Mesendoderm (in vitro differentiated cells): ENCODE measurements around the gene WDFY2.

Source experiments
- DNase-seq: peaks from one replicate; pipeline ENCODE4 v3.0.0; 2013
- H2AK5ac ChIP-seq: 2 replicates; pipeline ENCODE4 v1.6.1; 2013; ENCODE audit warnings: low read length, inconsistent platforms
- H2BK120ac ChIP-seq: 2 replicates; pipeline ENCODE4 v1.6.1; 2013; ENCODE audit warnings: low read depth, mild to moderate bottlenecking, low read length, moderate library complexity, mixed read lengths
- H2BK15ac ChIP-seq: replicated peaks from 2 replicates; pipeline ENCODE4 v1.6.1; 2013; ENCODE audit warnings: low read depth, mild to moderate bottlenecking, moderate library complexity
- H2BK5ac ChIP-seq: 2 replicates; pipeline ENCODE4 v1.6.1; 2013; ENCODE audit warnings: low read length, inconsistent platforms
- H3K18ac ChIP-seq: 2 replicates; pipeline ENCODE4 v1.6.1; 2013; ENCODE audit warnings: mild to moderate bottlenecking, low read length, mixed read lengths
- H3K23ac ChIP-seq: one replicate; pipeline ENCODE4 v1.6.1; 2013; ENCODE audit warnings: low read length
- H3K27ac ChIP-seq: 2 replicates; pipeline ENCODE4 v1.5.1; 2013; ENCODE audit warnings: low read depth, mild to moderate bottlenecking, inconsistent platforms, low read length, moderate library complexity
- H3K27me3 ChIP-seq: 2 replicates; pipeline ENCODE4 v1.6.1; 2013; ENCODE audit warnings: low read length, control low read depth, mild to moderate bottlenecking, inconsistent platforms; ENCODE audit not compliant: insufficient read depth, poor library complexity
- H3K36me3 ChIP-seq: 2 replicates; pipeline ENCODE4 v1.6.1; 2013; ENCODE audit warnings: low read length, inconsistent platforms; ENCODE audit not compliant: control insufficient read depth, insufficient read depth
- H3K4ac ChIP-seq: one replicate; pipeline ENCODE4 v1.6.1; 2013; ENCODE audit warnings: low read depth, mild to moderate bottlenecking, low read length, moderate library complexity
- H3K4me1 ChIP-seq: 2 replicates; pipeline ENCODE4 v1.6.1; 2013; ENCODE audit warnings: low read depth, low read length, inconsistent platforms; ENCODE audit not compliant: control insufficient read depth
- H3K4me2 ChIP-seq: 2 replicates; pipeline ENCODE4 v1.6.1; 2013; ENCODE audit warnings: low read length
- H3K4me3 ChIP-seq: 2 replicates; pipeline ENCODE4 v1.5.1; 2013; ENCODE audit warnings: mild to moderate bottlenecking, low read length
- H3K56ac ChIP-seq: one replicate; pipeline ENCODE4 v1.6.1; 2013; ENCODE audit warnings: low read length
- H3K79me1 ChIP-seq: 2 replicates; pipeline ENCODE4 v1.6.1; 2013; ENCODE audit warnings: low read length, inconsistent platforms
- H3K79me2 ChIP-seq: 2 replicates; pipeline ENCODE4 v1.6.1; 2013; ENCODE audit warnings: mild to moderate bottlenecking, low read length; ENCODE audit not compliant: control insufficient read depth, insufficient read depth
- H3K9ac ChIP-seq: 2 replicates; pipeline ENCODE4 v1.6.1; 2013; ENCODE audit warnings: low read length, inconsistent platforms
- H4K5ac ChIP-seq: one replicate; pipeline ENCODE4 v1.6.1; 2013; ENCODE audit warnings: low read length
- H4K8ac ChIP-seq: one replicate; pipeline ENCODE4 v1.6.1; 2013; ENCODE audit warnings: low read depth, mild to moderate bottlenecking, control low read depth, low read length, moderate library complexity
- WGBS: extraction: QIAGEN DNeasy Blood & Tissue Kit; methylation state at CpG from one replicate; pipeline ENCODE4 v1.1.7; 2013; ENCODE audit warnings: low lambda C conversion rate, missing lambda C conversion rate; ENCODE audit not compliant: insufficient coverage; ENCODE audit errors: extremely low coverage; 5-methylcytosine and 5-hydroxymethylcytosine counted together

WDFY2 gene

GRCh38 chr13:51618626-51619025 lies 34.4 kb downstream of the WDFY2 start:
- peaks cover 7% of the 10 kb centered on the region for H3K79me2 ChIP-seq
- no peak overlapping the region for H3K56ac ChIP-seq
- H3K9ac ChIP-seq, result no peak overlapping the region
- peaks cover 5% of the 10 kb centered on the region for H3K4me1 ChIP-seq
- no peak overlapping the region for H4K5ac ChIP-seq
- no peak for DNase-seq
- no peak overlapping the region for H2BK120ac ChIP-seq
- no peak overlapping the region for H3K27ac ChIP-seq
- no peak overlapping the region for H2AK5ac ChIP-seq
- H3K4me2 ChIP-seq, result no peak overlapping the region
- no peak overlapping the region for H2BK15ac ChIP-seq
- no peaks in the 10 kb centered on the region for H3K36me3 ChIP-seq
- no peak overlapping the region for H4K8ac ChIP-seq
- H3K18ac ChIP-seq, result no peak overlapping the region
- H2BK5ac ChIP-seq, result no peak overlapping the region
- no peaks in the 10 kb centered on the region for H3K27me3 ChIP-seq
- H3K4ac ChIP-seq, result no peak overlapping the region
- H3K23ac ChIP-seq, result no peak overlapping the region
- WGBS, result no CpG with 5 or more reads among the region's 1 CpG
- peaks cover 10% of the 10 kb centered on the region for H3K79me1 ChIP-seq
- no peak overlapping the region for H3K4me3 ChIP-seq

DNA sequence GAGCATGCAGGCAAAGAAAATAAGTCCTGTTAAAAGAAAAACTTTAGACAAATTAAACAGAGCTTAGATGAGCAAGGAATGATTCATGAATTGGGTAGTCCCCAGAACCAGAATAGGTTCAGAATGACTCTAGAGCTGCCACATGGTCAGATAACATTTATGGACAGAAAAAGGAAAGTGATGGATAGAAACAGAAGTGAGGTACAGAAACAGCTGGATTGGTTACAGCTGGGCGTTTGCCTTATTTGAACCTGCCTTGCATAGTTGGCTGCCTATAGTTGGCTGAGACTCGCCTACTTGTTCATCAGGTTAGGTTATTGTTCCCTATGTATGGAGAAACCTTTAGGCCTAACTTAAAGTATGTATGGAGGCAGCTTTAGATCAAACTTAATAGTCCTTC lies 35.4 kb downstream of the WDFY2 start:
- no peak overlapping the region for H2AK5ac ChIP-seq
- no peak overlapping the region for H3K27ac ChIP-seq
- no peak overlapping the region for H3K4ac ChIP-seq
- no peak for DNase-seq
- H3K9ac ChIP-seq, result no peak overlapping the region
- no peak overlapping the region for H4K8ac ChIP-seq
- H3K27me3 ChIP-seq, result no peaks in the 10 kb centered on the region
- H2BK120ac ChIP-seq, result no peak overlapping the region
- no CpG with 5 or more reads among the region's 2 CpGs for WGBS
- H3K4me1 ChIP-seq, result peaks cover 2% of the 10 kb centered on the region
- H2BK15ac ChIP-seq, result no peak overlapping the region
- no peak overlapping the region for H3K4me2 ChIP-seq
- H3K79me2 ChIP-seq, result peaks cover 6% of the 10 kb centered on the region
- H2BK5ac ChIP-seq, result no peak overlapping the region
- no peak overlapping the region for H3K23ac ChIP-seq
- no peak overlapping the region for H3K18ac ChIP-seq
- peaks cover 9% of the 10 kb centered on the region for H3K79me1 ChIP-seq
- H4K5ac ChIP-seq, result no peak overlapping the region
- H3K56ac ChIP-seq, result no peak overlapping the region
- H3K4me3 ChIP-seq, result no peak overlapping the region
- H3K36me3 ChIP-seq, result no peaks in the 10 kb centered on the region

DNA sequence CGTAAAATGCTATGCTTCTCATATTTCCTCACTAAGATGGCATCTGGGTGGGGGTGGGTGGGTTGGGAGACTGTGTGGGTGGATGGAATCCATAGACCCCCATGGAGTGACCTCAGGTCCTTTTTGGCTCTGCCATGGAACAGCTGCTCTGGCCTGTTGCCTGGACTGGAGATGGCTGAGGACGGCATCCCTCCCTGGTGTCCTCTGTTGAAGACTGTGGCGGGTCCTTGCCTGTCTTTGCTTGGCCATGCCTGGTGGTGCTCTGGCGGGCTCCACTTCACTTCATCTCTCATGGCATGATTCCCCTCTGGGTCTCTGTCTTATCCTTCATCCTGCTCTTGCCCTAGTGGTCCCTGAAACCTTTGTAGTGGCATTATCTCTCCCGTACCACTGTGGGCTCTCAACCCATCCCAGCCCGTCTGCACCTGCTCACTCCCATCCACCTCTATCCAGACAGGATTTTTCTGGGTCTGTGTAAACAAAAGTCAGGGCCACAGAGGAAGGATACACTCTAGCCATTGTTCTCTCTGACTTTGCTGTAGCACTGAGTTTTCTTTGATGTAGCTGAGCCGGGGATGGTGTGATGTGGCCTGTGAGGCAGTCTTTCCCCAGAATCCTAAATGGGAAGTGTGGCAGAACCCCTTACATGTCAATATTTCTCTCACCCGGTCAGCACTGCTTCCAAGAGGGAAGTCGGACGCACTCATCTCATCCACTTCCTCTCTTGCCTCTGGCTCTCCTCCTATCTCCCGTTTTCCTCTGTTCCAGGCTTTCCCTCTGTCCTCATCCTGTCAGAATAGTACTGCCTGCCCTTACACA lies 36.1 kb downstream of the WDFY2 start:
- H2BK120ac ChIP-seq, result no peak overlapping the region
- no peak overlapping the region for H4K5ac ChIP-seq
- no peak overlapping the region for H3K23ac ChIP-seq
- H3K4ac ChIP-seq, result no peak overlapping the region
- no peak overlapping the region for H3K27ac ChIP-seq
- no peak overlapping the region for H2AK5ac ChIP-seq
- H2BK5ac ChIP-seq, result no peak overlapping the region
- peaks cover 8% of the 10 kb centered on the region for H3K79me2 ChIP-seq
- no peak overlapping the region for H4K8ac ChIP-seq
- H3K56ac ChIP-seq, result no peak overlapping the region
- no CpG with 5 or more reads among the region's 11 CpGs for WGBS
- DNase-seq, result no peak
- no peak overlapping the region for H3K4me2 ChIP-seq
- H3K4me1 ChIP-seq, result peaks cover 2% of the 10 kb centered on the region
- no peaks in the 10 kb centered on the region for H3K36me3 ChIP-seq
- H3K79me1 ChIP-seq, result peaks cover 12% of the 10 kb centered on the region
- no peak overlapping the region for H3K9ac ChIP-seq
- H3K27me3 ChIP-seq, result no peaks in the 10 kb centered on the region
- no peak overlapping the region for H3K4me3 ChIP-seq
- no peak overlapping the region for H2BK15ac ChIP-seq
- no peak overlapping the region for H3K18ac ChIP-seq

- Histone ChIP-seq H3K36me3 (no peaks in the 10 kb centered on the region), H2BK5ac (no peak overlapping the region), H2BK120ac (no peak overlapping the region), H4K5ac (no peak overlapping the region), H3K27ac (no peak overlapping the region), H3K4me1 (peaks cover 2% of the 10 kb centered on the region), H4K8ac (no peak overlapping the region), H3K4me3 (no peak overlapping the region), H3K27me3 (no peaks in the 10 kb centered on the region), H3K4ac (no peak overlapping the region), H2AK5ac (no peak overlapping the region), H3K79me2 (peaks cover 8% of the 10 kb centered on the region), H3K18ac (no peak overlapping the region), H3K23ac (no peak overlapping the region), H3K79me1 (peaks cover 10% of the 10 kb centered on the region), H3K4me2 (no peak overlapping the region), H2BK15ac (no peak overlapping the region), H3K56ac (no peak overlapping the region), H3K9ac (no peak overlapping the region)
- DNase-seq, result no peak
- WGBS, result no CpG with 5 or more reads among the region's 2 CpGs
These were observed 37.3 kb downstream of the WDFY2 start for GRCh38 chr13:51621602-51622001.

- Histone ChIP-seq H3K27ac (no peak overlapping the region), H3K56ac (no peak overlapping the region), H2BK120ac (no peak overlapping the region), H3K27me3 (no peaks in the 10 kb centered on the region), H4K5ac (no peak overlapping the region), H4K8ac (no peak overlapping the region), H3K79me1 (peaks cover 12% of the 10 kb centered on the region), H3K4ac (no peak overlapping the region), H2AK5ac (no peak overlapping the region), H3K4me2 (no peak overlapping the region), H3K4me3 (no peak overlapping the region), H3K18ac (no peak overlapping the region), H3K9ac (no peak overlapping the region), H3K79me2 (peaks cover 11% of the 10 kb centered on the region), H2BK15ac (no peak overlapping the region), H3K4me1 (peaks cover 2% of the 10 kb centered on the region), H3K36me3 (no peaks in the 10 kb centered on the region), H3K23ac (no peak overlapping the region), H2BK5ac (no peak overlapping the region)
- WGBS, result no CpG with 5 or more reads among the region's 2 CpGs
- DNase-seq, result no peak
These were observed 39.2 kb downstream of the WDFY2 start for GRCh38 chr13:51623473-51623872.

GRCh38 chr13:51624207-51624606 lies 39.9 kb downstream of the WDFY2 start:
- Histone ChIP-seq H3K36me3 (no peaks in the 10 kb centered on the region), H3K56ac (no peak overlapping the region), H3K4me1 (peaks cover 2% of the 10 kb centered on the region), H3K4ac (no peak overlapping the region), H2BK5ac (no peak overlapping the region), H3K27ac (no peak overlapping the region), H2BK120ac (no peak overlapping the region), H3K27me3 (no peaks in the 10 kb centered on the region), H2BK15ac (no peak overlapping the region), H4K8ac (no peak overlapping the region), H3K18ac (no peak overlapping the region), H3K4me3 (no peak overlapping the region), H3K4me2 (no peak overlapping the region), H3K23ac (no peak overlapping the region), H4K5ac (no peak overlapping the region), H3K79me2 (peaks cover 11% of the 10 kb centered on the region), H3K9ac (no peak overlapping the region), H3K79me1 (peaks cover 12% of the 10 kb centered on the region), H2AK5ac (no peak overlapping the region)
- no CpG with 5 or more reads among the region's 1 CpG for WGBS
- no peak for DNase-seq
